ENCODE results near the gene E2F4.

Gene E2F4

DNA sequence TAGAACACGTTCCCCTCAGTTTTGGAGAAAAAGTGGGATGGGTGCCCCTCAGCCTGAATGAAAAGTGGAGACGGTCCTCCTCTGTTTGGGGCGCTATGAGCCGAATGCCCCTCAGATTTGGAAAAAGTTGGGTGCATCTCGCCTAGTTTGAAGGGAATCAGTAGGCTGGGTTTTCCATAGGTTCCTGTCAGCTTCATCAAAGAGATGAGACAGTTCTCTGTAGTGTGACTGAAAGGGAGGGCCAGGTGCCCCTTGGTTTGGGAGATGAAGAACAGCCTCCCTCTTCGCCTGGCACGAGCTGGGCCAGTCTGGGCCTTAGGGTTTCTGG, 56.1 kb downstream of the E2F4 start:
- TF ChIP-seq, protein P1, sequence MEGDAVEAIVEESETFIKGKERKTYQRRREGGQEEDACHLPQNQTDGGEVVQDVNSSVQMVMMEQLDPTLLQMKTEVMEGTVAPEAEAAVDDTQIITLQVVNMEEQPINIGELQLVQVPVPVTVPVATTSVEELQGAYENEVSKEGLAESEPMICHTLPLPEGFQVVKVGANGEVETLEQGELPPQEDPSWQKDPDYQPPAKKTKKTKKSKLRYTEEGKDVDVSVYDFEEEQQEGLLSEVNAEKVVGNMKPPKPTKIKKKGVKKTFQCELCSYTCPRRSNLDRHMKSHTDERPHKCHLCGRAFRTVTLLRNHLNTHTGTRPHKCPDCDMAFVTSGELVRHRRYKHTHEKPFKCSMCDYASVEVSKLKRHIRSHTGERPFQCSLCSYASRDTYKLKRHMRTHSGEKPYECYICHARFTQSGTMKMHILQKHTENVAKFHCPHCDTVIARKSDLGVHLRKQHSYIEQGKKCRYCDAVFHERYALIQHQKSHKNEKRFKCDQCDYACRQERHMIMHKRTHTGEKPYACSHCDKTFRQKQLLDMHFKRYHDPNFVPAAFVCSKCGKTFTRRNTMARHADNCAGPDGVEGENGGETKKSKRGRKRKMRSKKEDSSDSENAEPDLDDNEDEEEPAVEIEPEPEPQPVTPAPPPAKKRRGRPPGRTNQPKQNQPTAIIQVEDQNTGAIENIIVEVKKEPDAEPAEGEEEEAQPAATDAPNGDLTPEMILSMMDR (conservative IDR thresholded peaks at IDR 0.05; ENCODE audit: low read depth, low read length) = no peak
- peak overlapping the region; percentile 64 for H3K4me3 ChIP-seq (ENCODE audit: low read depth, low read length)
- DNase-seq (ENCODE audit: low read depth) = no peak
